GM21447 (cell line): ENCODE results near the gene ATP11A.

ENCODE experiments used
- ATAC-seq: cut with Tn5 transposase; IDR thresholded peaks from one replicate; pipeline ENCODE4 v1.9.1; 2021; ENCODE audit not compliant: unreplicated experiment

The ATP11A gene

DNA sequence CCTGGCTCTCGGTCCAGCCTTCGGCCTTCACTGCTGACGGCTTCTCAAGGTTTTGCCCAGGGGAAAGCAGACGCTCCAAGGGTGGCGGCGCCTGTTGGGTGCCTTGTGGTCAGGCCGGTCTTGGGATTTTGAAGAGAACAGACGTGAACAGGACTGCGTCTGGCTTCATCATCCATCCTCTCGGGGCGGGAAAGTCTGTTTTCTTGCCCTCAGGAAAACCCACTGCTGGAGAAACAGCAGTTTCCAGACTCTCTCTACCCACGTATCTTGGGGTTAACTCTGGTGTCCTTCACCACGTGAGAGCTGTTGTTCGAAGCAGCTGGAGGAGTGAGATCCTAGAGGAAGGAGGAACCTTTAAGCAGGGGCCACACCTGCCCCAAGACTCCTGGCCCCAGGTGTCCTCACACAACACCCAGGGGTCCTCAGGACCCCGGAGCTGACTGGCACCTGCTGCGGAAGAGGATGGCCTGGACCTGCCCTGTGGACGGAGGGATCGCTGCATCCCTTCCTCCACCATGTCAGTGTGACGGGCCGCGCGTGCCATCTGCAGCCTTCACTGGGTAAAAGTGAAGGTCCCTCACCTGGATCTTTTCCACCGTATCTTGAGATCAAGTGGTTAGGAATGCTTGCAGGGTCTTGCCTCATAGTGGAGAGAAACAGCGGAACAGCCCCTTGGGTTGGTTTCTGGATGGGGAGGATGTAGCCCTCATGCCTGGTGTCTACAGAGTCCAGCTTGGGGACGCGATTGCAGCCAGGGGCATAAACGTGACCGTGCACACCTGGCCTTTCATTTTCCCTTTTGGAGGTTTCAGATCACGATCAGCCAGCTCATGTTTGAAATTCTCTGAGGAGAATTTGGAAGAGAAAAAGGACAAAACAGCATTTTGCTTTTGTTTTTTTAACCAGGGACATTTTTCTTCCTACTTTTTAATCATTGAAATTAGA is 209.7 kb downstream of the ATP11A start:
- ATAC-seq, result no peak

DNA sequence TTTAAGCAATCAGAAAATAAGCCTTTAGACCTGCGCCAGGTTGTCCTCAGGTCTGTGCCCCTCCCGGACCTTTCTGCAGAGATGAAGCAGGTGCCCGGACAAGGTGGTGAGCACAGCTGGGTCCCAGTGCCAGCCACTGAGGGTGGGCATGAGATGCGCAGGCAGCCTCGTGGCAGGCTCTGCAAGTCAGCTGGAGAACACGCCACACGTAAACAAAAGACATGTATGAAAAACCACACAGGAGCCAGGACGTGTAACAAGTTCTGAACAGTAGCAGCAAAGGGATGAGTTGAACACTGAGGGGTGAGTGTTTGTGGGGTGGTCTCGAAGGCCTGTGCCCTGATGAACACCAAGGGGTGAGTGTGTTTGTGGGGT is 210.4 kb downstream of the ATP11A start:
- no peak for ATAC-seq

- no peak for ATAC-seq
Observed at GRCh38 chr13:112900691-112901091, 210.9 kb downstream of the ATP11A start.

DNA sequence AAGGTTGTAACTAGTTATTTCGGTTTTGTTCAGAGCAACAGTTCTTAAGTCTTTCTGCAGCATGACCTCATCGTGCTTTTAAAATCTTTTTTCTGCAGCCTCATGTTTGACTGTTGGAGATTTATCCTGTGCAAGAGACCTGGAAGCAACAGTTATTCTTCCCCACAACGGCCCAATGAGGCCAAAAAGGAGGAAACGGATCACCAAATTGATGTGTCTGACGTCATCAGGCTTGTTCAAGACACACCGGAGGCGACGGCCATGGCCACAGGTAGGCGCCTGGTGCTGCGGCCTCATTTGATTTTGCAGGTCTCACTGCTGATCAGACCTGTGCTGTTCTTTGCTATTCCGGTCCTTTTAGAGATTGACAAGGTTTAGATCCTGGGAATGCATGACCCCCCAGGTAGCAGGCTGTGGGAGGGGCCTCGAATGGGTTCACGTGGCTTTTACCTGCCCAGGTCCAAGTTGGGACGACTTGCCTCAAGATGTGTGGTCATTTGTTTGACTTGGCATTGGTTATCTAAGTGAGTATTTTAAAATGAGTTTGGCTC is 212.3 kb downstream of the ATP11A start:
- ATAC-seq, result no peak

GRCh38 chr13:112902669-112903068 is 212.8 kb downstream of the ATP11A start:
- ATAC-seq, result no peak

GRCh38 chr13:112903071-112903577 is 213.3 kb downstream of the ATP11A start:
- no peak for ATAC-seq

GRCh38 chr13:112903606-112904195 is 213.9 kb downstream of the ATP11A start:
- no peak for ATAC-seq

DNA sequence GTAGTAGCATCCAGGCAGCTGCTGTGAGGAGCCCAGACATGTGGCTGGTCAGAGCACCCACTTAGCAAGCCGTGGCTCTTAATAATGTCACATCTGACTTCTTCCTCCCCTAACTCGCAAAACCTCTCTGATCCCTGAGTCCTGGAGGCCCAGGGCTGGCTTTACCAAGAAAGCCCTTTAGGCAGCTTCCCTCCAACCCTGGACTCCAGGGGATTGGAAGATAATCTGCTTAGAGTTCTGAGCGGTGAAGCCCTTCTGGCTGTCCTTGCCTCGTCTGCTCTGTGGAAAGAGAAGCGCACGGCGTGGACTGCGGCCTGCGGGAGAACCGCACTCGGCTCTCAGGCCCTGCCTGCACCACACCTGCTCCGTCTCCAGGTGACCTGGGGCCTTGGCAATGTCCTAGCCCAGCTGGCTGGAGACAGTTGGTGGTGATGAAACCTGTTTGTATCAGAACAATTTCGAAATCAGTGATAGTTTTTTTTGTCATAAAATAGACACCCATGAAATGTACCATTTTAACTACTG is 214.7 kb downstream of the ATP11A start:
- ATAC-seq, result no peak

DNA sequence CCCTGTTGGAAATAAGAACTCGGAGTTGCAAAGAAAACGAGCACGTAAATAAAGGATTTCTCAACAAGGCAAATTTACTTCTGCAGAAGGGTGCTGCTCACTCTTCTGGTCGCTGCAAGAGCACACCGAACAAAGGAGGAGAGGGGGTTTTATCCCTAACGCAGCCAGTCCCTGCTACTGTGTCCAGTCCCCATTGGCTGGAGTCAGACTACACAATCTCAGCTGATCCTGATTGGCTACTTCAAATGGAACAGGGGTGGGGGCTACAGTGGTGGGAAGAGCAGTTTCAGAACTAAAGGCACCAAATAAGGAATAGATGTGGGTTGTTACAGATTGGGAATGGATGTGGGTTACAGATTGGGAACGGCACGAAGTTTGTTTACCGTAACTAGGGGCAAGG is 215.2 kb downstream of the ATP11A start:
- no peak for ATAC-seq

GRCh38 chr13:112905619-112905989 is 215.8 kb downstream of the ATP11A start:
- ATAC-seq, result no peak

GRCh38 chr13:112905990-112906641 is 216.3 kb downstream of the ATP11A start:
- no peak for ATAC-seq

DNA sequence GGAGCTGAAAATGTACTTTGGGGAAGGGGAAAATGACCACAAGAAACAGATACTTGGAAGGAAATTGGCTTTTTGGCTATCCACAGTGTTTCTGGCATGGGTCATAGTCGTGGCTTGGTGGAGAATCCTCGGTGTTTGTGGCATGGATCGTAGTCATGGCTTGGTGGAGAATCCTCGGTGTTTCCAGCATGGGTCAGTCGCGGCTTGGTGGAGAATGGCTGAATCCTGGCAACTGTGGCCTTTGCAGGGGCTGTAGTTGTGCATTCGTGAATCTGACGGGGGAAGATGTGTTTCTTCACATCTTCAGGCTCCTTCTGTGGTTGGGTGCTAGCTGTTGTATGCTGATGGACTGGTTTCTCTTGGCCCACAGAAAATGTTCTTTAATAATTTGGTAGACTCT is 217.4 kb downstream of the ATP11A start:
- ATAC-seq, result no peak

- no peak for ATAC-seq
Observed at GRCh38 chr13:112907871-112908331, 218.1 kb downstream of the ATP11A start.

GRCh38 chr13:112908342-112908741 is 218.5 kb downstream of the ATP11A start:
- ATAC-seq, result no peak

GRCh38 chr13:112910016-112910415 is 220.2 kb downstream of the ATP11A start:
- ATAC-seq, result no peak

GRCh38 chr13:112910616-112911280 is 220.9 kb downstream of the ATP11A start:
- no peak for ATAC-seq

- no peak for ATAC-seq
Observed at GRCh38 chr13:112911285-112911701, 221.5 kb downstream of the ATP11A start.

DNA sequence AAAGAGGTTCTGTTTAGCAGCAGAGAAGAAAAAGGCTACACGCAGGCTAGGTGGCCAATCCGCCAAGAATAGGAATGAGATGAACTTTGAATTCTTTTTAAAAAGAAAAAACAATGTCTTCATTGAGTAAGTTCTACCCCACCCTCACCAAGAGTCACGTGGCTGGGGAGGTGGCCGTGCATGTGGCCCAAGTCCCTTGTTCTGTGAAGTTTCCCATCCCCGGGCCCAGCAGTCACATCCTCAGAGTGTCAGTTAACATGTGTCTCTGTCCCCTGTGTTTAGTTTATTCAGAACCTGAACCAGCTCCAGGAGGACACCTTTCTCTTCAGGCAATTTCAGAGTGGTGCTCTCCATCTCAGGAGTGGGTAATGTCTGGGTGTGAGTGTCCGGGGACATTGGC is 222.0 kb downstream of the ATP11A start:
- ATAC-seq, result no peak

- no peak for ATAC-seq
Observed at GRCh38 chr13:112912726-112913440, 223.0 kb downstream of the ATP11A start.

DNA sequence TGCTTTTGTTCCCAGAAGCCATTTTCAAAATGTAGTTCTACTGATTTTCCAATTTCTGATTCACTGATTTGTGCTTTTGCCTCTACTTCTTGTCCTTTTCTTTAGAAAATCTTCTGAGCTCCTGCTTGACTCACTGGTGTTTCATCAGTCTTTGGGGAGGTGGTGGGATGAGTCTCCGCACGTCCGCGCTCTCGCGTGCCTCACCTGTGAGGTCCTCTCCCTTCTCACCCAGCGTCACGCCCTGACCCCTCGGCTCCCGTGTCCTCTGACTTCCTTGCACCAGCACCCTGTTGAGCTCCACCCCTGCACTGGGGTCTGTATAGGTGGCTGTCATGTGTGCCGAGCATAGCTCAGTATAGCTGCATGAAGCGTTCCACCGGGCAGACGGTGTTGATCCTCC is 226.5 kb downstream of the ATP11A start:
- ATAC-seq, result no peak
